ENCODE measurements around the gene SALL4.

The SALL4 gene

DNA sequence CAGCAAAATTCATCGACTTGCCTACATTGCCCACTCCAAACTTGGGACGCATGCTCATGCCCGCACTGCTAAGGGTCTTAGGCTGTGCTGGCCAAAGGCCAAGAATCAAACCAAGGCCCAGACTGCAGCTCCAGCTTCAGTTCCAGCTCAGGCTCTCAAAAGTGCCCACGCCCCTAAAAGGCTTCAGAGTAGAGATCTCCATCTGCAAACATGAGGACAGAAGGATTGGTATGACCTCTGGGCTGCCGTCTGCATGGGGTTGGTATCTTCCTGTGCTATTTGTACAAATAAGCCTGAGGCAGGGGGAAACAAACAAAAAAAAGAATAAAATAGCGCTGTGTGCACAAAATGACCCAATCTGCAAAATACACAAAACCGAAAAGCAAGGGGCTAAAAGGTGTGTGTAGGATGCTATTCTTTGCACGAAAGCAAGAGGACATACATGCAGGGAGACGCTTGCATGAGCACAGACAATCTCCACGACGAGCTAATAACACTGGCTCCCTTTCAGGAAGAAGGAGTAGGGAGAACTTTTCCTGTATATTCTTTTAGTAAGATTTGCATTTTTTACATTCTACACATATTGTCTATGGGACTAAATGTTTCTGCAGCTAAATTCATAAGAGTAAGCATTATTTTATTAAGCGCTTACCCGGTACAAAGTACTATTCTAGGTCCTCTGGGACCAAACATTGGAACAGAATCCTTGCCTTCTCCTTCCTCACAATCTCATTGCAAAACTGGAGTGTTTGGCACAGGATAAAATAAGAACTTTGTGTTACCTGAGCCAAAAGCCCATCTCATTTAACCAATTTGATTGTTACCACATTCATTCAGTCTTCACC is 67.2 kb downstream of the SALL4 start:
- no peak for DNase-seq

- DNase-seq: no peak
Measured at GRCh38 chr20:51733070-51733469, 69.3 kb downstream of the SALL4 start.
